Astrocyte (in vitro differentiated cells and primary cell): ENCODE measurements around the gene EIF4E.

Source experiments
- CTCF ChIP-seq: IDR thresholded peaks from 2 replicates; pipeline ENCODE4 v1.5.1; 2011; ENCODE audit warnings: low read depth, mild to moderate bottlenecking, inconsistent platforms, low read length, moderate library complexity; ENCODE audit not compliant: insufficient read depth
- EZH2 ChIP-seq: IDR thresholded peaks from 2 replicates; pipeline ENCODE4 v1.6.1; 2012; ENCODE audit warnings: mild to moderate bottlenecking, low read length, inconsistent platforms; ENCODE audit not compliant: insufficient read depth

GRCh38 chr4:98967786-98968329, 38.9 kb upstream of the EIF4E start:
- TF ChIP-seq CTCF (no peak), EZH2 (no peak)
